ENCODE data around the gene SORCS3.

The SORCS3 gene

GRCh38 chr10:105146436-105146835 is 505.3 kb downstream of the SORCS3 start:
- H3K4me1 ChIP-seq (ENCODE audit: control insufficient read depth, insufficient read depth, low read length) = no peaks in the 10 kb centered on the region
- no CpG with 5 or more reads among the region's 2 CpGs for WGBS (ENCODE audit: insufficient coverage, insufficient read length)
- no peak overlapping the region for H3K27ac ChIP-seq (ENCODE audit: low read length)
- no peak overlapping the region for H3K4me3 ChIP-seq (ENCODE audit: low read length)
- no peaks in the 10 kb centered on the region for H3K36me3 ChIP-seq (ENCODE audit: control insufficient read depth, insufficient read depth, low read length)
- DNase-seq (ENCODE audit: low read depth, low spot score) = no peak
- no peaks in the 10 kb centered on the region for H3K9me3 ChIP-seq (ENCODE audit: control insufficient read depth, insufficient read depth, low read length)
- H3K27me3 ChIP-seq (ENCODE audit: control insufficient read depth, insufficient read depth, low read length) = no peaks in the 10 kb centered on the region

GRCh38 chr10:105148456-105148855 is 507.4 kb downstream of the SORCS3 start:
- Histone ChIP-seq H3K4me1 (ENCODE audit: control insufficient read depth, insufficient read depth, low read length) (no peaks in the 10 kb centered on the region), H3K4me3 (ENCODE audit: low read length) (no peak overlapping the region), H3K9me3 (ENCODE audit: control insufficient read depth, insufficient read depth, low read length) (no peaks in the 10 kb centered on the region), H3K27me3 (ENCODE audit: control insufficient read depth, insufficient read depth, low read length) (no peaks in the 10 kb centered on the region), H3K36me3 (ENCODE audit: control insufficient read depth, insufficient read depth, low read length) (no peaks in the 10 kb centered on the region), H3K27ac (ENCODE audit: low read length) (no peak overlapping the region)
- no peak for DNase-seq (ENCODE audit: low read depth, low spot score)
- no CpG with 5 or more reads among the region's 1 CpG for WGBS (ENCODE audit: insufficient coverage, insufficient read length)

- H3K36me3 ChIP-seq (ENCODE audit: control insufficient read depth, insufficient read depth, low read length) = no peaks in the 10 kb centered on the region
- no peaks in the 10 kb centered on the region for H3K4me1 ChIP-seq (ENCODE audit: control insufficient read depth, insufficient read depth, low read length)
- no peaks in the 10 kb centered on the region for H3K27me3 ChIP-seq (ENCODE audit: control insufficient read depth, insufficient read depth, low read length)
- no peaks in the 10 kb centered on the region for H3K9me3 ChIP-seq (ENCODE audit: control insufficient read depth, insufficient read depth, low read length)
- no CpG with 5 or more reads among the region's 2 CpGs for WGBS (ENCODE audit: insufficient coverage, insufficient read length)
- DNase-seq (ENCODE audit: low read depth, low spot score) = no peak
- no peak overlapping the region for H3K4me3 ChIP-seq (ENCODE audit: low read length)
- no peak overlapping the region for H3K27ac ChIP-seq (ENCODE audit: low read length)
Measured at GRCh38 chr10:105148921-105149320, 507.8 kb downstream of the SORCS3 start.

GRCh38 chr10:105149371-105149891 is 508.3 kb downstream of the SORCS3 start:
- H3K36me3 ChIP-seq (ENCODE audit: control insufficient read depth, insufficient read depth, low read length) = no peaks in the 10 kb centered on the region
- DNase-seq (ENCODE audit: low read depth, low spot score) = no peak
- no peak overlapping the region for H3K27ac ChIP-seq (ENCODE audit: low read length)
- H3K4me3 ChIP-seq (ENCODE audit: low read length) = no peak overlapping the region
- no peaks in the 10 kb centered on the region for H3K9me3 ChIP-seq (ENCODE audit: control insufficient read depth, insufficient read depth, low read length)
- H3K4me1 ChIP-seq (ENCODE audit: control insufficient read depth, insufficient read depth, low read length) = no peaks in the 10 kb centered on the region
- no peaks in the 10 kb centered on the region for H3K27me3 ChIP-seq (ENCODE audit: control insufficient read depth, insufficient read depth, low read length)

- H3K4me1 ChIP-seq (ENCODE audit: control insufficient read depth, insufficient read depth, low read length) = no peaks in the 10 kb centered on the region
- no peaks in the 10 kb centered on the region for H3K9me3 ChIP-seq (ENCODE audit: control insufficient read depth, insufficient read depth, low read length)
- WGBS (ENCODE audit: insufficient coverage, insufficient read length) = no CpG with 5 or more reads among the region's 4 CpGs
Measured at GRCh38 chr10:105150259-105150880, 509.3 kb downstream of the SORCS3 start.

GRCh38 chr10:105154736-105155135 is 513.6 kb downstream of the SORCS3 start:
- H3K4me3 ChIP-seq (ENCODE audit: low read length) = no peak overlapping the region
- DNase-seq (ENCODE audit: low read depth, low spot score) = no peak
- no CpG with 5 or more reads among the region's 4 CpGs for WGBS (ENCODE audit: insufficient coverage, insufficient read length)
- H3K9me3 ChIP-seq (ENCODE audit: control insufficient read depth, insufficient read depth, low read length) = no peaks in the 10 kb centered on the region
- H3K4me1 ChIP-seq (ENCODE audit: control insufficient read depth, insufficient read depth, low read length) = no peaks in the 10 kb centered on the region
- no peaks in the 10 kb centered on the region; the same call in 1 of the 2 replicates for H3K27me3 ChIP-seq (ENCODE audit: control insufficient read depth, insufficient read depth, low read length)
- H3K27ac ChIP-seq (ENCODE audit: low read length) = no peak overlapping the region
- no peaks in the 10 kb centered on the region for H3K36me3 ChIP-seq (ENCODE audit: control insufficient read depth, insufficient read depth, low read length)

More at GRCh38 chr10:105150259-105150880, 509.3 kb downstream of the SORCS3 start:
- no peak for DNase-seq (ENCODE audit: low read depth, low spot score)
- no peak overlapping the region for H3K27ac ChIP-seq (ENCODE audit: low read length)
- no peaks in the 10 kb centered on the region for H3K36me3 ChIP-seq (ENCODE audit: control insufficient read depth, insufficient read depth, low read length)
- H3K4me3 ChIP-seq (ENCODE audit: low read length) = no peak overlapping the region
- H3K27me3 ChIP-seq (ENCODE audit: control insufficient read depth, insufficient read depth, low read length) = no peaks in the 10 kb centered on the region

GRCh38 chr10:105159268-105159667 is 518.2 kb downstream of the SORCS3 start:
- Histone ChIP-seq H3K4me3 (ENCODE audit: low read length) (no peak overlapping the region), H3K4me1 (ENCODE audit: control insufficient read depth, insufficient read depth, low read length) (no peaks in the 10 kb centered on the region), H3K27ac (ENCODE audit: low read length) (no peak overlapping the region), H3K27me3 (ENCODE audit: control insufficient read depth, insufficient read depth, low read length) (no peaks in the 10 kb centered on the region; the same call in 1 of the 2 replicates), H3K9me3 (ENCODE audit: control insufficient read depth, insufficient read depth, low read length) (no peaks in the 10 kb centered on the region), H3K36me3 (ENCODE audit: control insufficient read depth, insufficient read depth, low read length) (no peaks in the 10 kb centered on the region)
- no CpG with 5 or more reads among the region's 1 CpG for whole genome bisulfite sequencing (ENCODE audit: insufficient coverage, insufficient read length)
- no peak for DNase-seq (ENCODE audit: low read depth, low spot score)

GRCh38 chr10:105161149-105161548 is 520.1 kb downstream of the SORCS3 start:
- WGBS (ENCODE audit: insufficient coverage, insufficient read length) = no CpG with 5 or more reads among the region's 4 CpGs
- H3K4me3 ChIP-seq (ENCODE audit: low read length) = no peak overlapping the region

GRCh38 chr10:105161767-105162166 is 520.7 kb downstream of the SORCS3 start:
- no peaks in the 10 kb centered on the region for H3K9me3 ChIP-seq (ENCODE audit: control insufficient read depth, insufficient read depth, low read length)
- no peak overlapping the region for H3K27ac ChIP-seq (ENCODE audit: low read length)
- no peak for DNase-seq (ENCODE audit: low read depth, low spot score)
- no CpG with 5 or more reads among the region's 4 CpGs for WGBS (ENCODE audit: insufficient coverage, insufficient read length)
- no peaks in the 10 kb centered on the region for H3K36me3 ChIP-seq (ENCODE audit: control insufficient read depth, insufficient read depth, low read length)
- no peaks in the 10 kb centered on the region; the same call in 1 of the 2 replicates for H3K27me3 ChIP-seq (ENCODE audit: control insufficient read depth, insufficient read depth, low read length)
- H3K4me1 ChIP-seq (ENCODE audit: control insufficient read depth, insufficient read depth, low read length) = no peaks in the 10 kb centered on the region
- H3K4me3 ChIP-seq (ENCODE audit: low read length) = no peak overlapping the region

More at GRCh38 chr10:105161149-105161548, 520.1 kb downstream of the SORCS3 start:
- no peaks in the 10 kb centered on the region for H3K9me3 ChIP-seq (ENCODE audit: control insufficient read depth, insufficient read depth, low read length)
- H3K27ac ChIP-seq (ENCODE audit: low read length) = no peak overlapping the region
- no peaks in the 10 kb centered on the region for H3K36me3 ChIP-seq (ENCODE audit: control insufficient read depth, insufficient read depth, low read length)
- no peaks in the 10 kb centered on the region for H3K4me1 ChIP-seq (ENCODE audit: control insufficient read depth, insufficient read depth, low read length)
- no peak for DNase-seq (ENCODE audit: low read depth, low spot score)
- no peaks in the 10 kb centered on the region; the same call in 1 of the 2 replicates for H3K27me3 ChIP-seq (ENCODE audit: control insufficient read depth, insufficient read depth, low read length)

- H3K4me3 ChIP-seq (ENCODE audit: low read length) = no peak overlapping the region
- no peak for DNase-seq (ENCODE audit: low read depth, low spot score)
- no peak overlapping the region for H3K27ac ChIP-seq (ENCODE audit: low read length)
- no peaks in the 10 kb centered on the region for H3K4me1 ChIP-seq (ENCODE audit: control insufficient read depth, insufficient read depth, low read length)
- no peaks in the 10 kb centered on the region for H3K9me3 ChIP-seq (ENCODE audit: control insufficient read depth, insufficient read depth, low read length)
- WGBS (ENCODE audit: insufficient coverage, insufficient read length) = no CpG with 5 or more reads among the region's 1 CpG
- H3K36me3 ChIP-seq (ENCODE audit: control insufficient read depth, insufficient read depth, low read length) = no peaks in the 10 kb centered on the region
- H3K27me3 ChIP-seq (ENCODE audit: control insufficient read depth, insufficient read depth, low read length) = no peaks in the 10 kb centered on the region
Measured at GRCh38 chr10:105170521-105170920, 529.4 kb downstream of the SORCS3 start.

GRCh38 chr10:105171945-105172344 is 530.9 kb downstream of the SORCS3 start:
- Histone ChIP-seq H3K4me3 (ENCODE audit: low read length) (no peak overlapping the region), H3K4me1 (ENCODE audit: control insufficient read depth, insufficient read depth, low read length) (no peaks in the 10 kb centered on the region), H3K27me3 (ENCODE audit: control insufficient read depth, insufficient read depth, low read length) (no peaks in the 10 kb centered on the region), H3K9me3 (ENCODE audit: control insufficient read depth, insufficient read depth, low read length) (no peaks in the 10 kb centered on the region), H3K27ac (ENCODE audit: low read length) (no peak overlapping the region), H3K36me3 (ENCODE audit: control insufficient read depth, insufficient read depth, low read length) (no peaks in the 10 kb centered on the region)
- DNase-seq (ENCODE audit: low read depth, low spot score) = no peak
- no CpG with 5 or more reads among the region's 3 CpGs for WGBS (ENCODE audit: insufficient coverage, insufficient read length)
